Erythroblast (primary cell): Measurements from ENCODE around the gene ADTRP.

Source experiments
- GATA1 ChIP-seq: IDR thresholded peaks from 2 replicates; pipeline ENCODE4 v1.6.1; 2011; ENCODE audit warnings: low read depth, mild to moderate bottlenecking, control low read depth, low read length, moderate library complexity
- POLR2A ChIP-seq: IDR thresholded peaks from 2 replicates; pipeline ENCODE4 v1.6.1; 2011; ENCODE audit warnings: mild to moderate bottlenecking, low read length

DNA sequence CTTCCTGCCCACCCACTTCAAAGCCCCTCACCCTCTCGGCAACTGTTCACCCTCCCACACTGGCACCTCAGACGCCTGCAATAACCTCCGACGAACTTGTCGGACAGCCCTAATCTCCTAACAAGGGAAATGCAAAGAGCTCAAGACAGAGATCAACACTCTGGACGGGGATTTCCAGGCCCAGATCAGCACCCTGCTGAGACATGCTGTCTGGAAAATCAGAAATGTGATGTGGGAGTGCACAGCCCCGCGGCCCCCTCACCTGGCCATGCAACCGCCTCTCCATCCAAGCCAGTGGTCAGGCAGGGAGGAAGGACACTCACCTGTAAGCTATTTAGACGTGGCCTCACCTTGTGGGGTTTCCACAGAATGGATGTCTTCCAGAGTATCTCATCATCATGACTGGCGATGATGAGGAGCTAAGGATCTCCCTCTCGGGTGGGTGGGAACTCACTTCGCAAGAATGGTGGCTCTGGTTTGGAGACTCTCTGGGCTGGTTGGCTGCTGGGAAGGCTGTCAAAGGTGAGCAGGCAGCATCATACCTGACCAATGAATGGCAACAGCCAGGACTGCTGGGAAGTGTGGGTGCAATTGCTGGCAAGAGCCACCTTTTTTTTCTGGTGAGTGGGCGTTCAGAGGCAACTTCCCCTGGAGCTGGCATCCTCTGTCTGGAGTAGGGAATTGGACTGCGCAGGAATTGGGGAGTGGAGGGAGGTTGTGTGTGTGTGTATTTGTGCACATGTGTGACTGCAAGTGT, 28.1 kb upstream of the ADTRP start:
- TF ChIP-seq POLR2A (no peak), GATA1 (no peak)
